ENCODE results near the gene SH3RF3. TPM values are rescaled to one million over a fixed set of nuclear protein-coding genes. Genes with fewer than 3 reads are reported as not detected.

Gene SH3RF3
- total RNA-seq, 1 donor from 2014 or later = 7.3 TPM

GRCh38 chr2:109300582-109300981, 171.6 kb downstream of the SH3RF3 start:
- no peak overlapping the region for H3K4me3 ChIP-seq (ENCODE audit: insufficient read depth, low read depth, low read length)
- Mint-ChIP-seq H3K36me3 (ENCODE audit: low read depth, unreplicated experiment) (no peaks in the 10 kb centered on the region), H3K9me3 (ENCODE audit: unreplicated experiment) (peaks cover 3% of the 10 kb centered on the region), H3K4me1 (ENCODE audit: low read depth, unreplicated experiment) (no peaks in the 10 kb centered on the region), H3K27me3 (ENCODE audit: low read depth, unreplicated experiment) (peaks cover 19% of the 10 kb centered on the region), H3K4me3 (ENCODE audit: unreplicated experiment) (no peak overlapping the region), H3K27ac (ENCODE audit: unreplicated experiment) (no peak overlapping the region)
- H3K9me3 ChIP-seq (ENCODE audit: insufficient read depth, low read depth, low read length) = no peaks in the 10 kb centered on the region
- H3K27ac ChIP-seq (ENCODE audit: low read depth, low read length) = no peak overlapping the region
- no peaks in the 10 kb centered on the region for H3K4me1 ChIP-seq (ENCODE audit: insufficient read depth, low read length)
- H3K36me3 ChIP-seq (ENCODE audit: insufficient read depth, low read length) = no peaks in the 10 kb centered on the region
- peaks cover 63% of the 10 kb centered on the region for H4K20me1 ChIP-seq (ENCODE audit: insufficient read depth, low read length)
- H2AFZ ChIP-seq (ENCODE audit: low read depth, low read length) = no peak overlapping the region
- H3K79me2 ChIP-seq (ENCODE audit: insufficient read depth, low read length) = no peaks in the 10 kb centered on the region
- no peak for FAIRE-seq
- H3K27me3 ChIP-seq (ENCODE audit: insufficient read depth, low read length) = no peaks in the 10 kb centered on the region
- H3K4me2 ChIP-seq (ENCODE audit: low read length) = no peak overlapping the region
- H3K9ac ChIP-seq (ENCODE audit: low read length) = no peak overlapping the region
- DNase-seq (ENCODE audit: low read depth) = no peak
- TF ChIP-seq CTCF (IDR thresholded peaks at IDR 0.05; ENCODE audit: insufficient read depth, low read depth, low read length) (no peak), EZH2 (IDR thresholded peaks at IDR 0.05; ENCODE audit: insufficient read depth, low read length) (no peak)

GRCh38 chr2:109301746-109302145, 172.7 kb downstream of the SH3RF3 start:
- Mint-ChIP-seq H3K9me3 (ENCODE audit: unreplicated experiment) (peaks cover 3% of the 10 kb centered on the region), H3K4me3 (ENCODE audit: unreplicated experiment) (no peak overlapping the region), H3K4me1 (ENCODE audit: low read depth, unreplicated experiment) (peaks cover 3% of the 10 kb centered on the region), H3K27me3 (ENCODE audit: low read depth, unreplicated experiment) (peaks cover 26% of the 10 kb centered on the region), H3K27ac (ENCODE audit: unreplicated experiment) (no peak overlapping the region), H3K36me3 (ENCODE audit: low read depth, unreplicated experiment) (no peaks in the 10 kb centered on the region)
- H3K36me3 ChIP-seq (ENCODE audit: insufficient read depth, low read length) = no peaks in the 10 kb centered on the region
- FAIRE-seq (no peak), DNase-seq (ENCODE audit: low read depth) (no peak)
- no peak for TF ChIP-seq EZH2 (IDR thresholded peaks at IDR 0.05; ENCODE audit: insufficient read depth, low read length)
- no peak for TF ChIP-seq CTCF (IDR thresholded peaks at IDR 0.05; ENCODE audit: insufficient read depth, low read depth, low read length)
- H3K4me2 ChIP-seq (ENCODE audit: low read length) = no peak overlapping the region
- no peak overlapping the region for H3K27ac ChIP-seq (ENCODE audit: low read depth, low read length)
- no peaks in the 10 kb centered on the region for H3K9me3 ChIP-seq (ENCODE audit: insufficient read depth, low read depth, low read length)
- no peak overlapping the region for H3K4me3 ChIP-seq (ENCODE audit: insufficient read depth, low read depth, low read length)
- no peaks in the 10 kb centered on the region for H3K4me1 ChIP-seq (ENCODE audit: insufficient read depth, low read length)
- no peaks in the 10 kb centered on the region for H3K79me2 ChIP-seq (ENCODE audit: insufficient read depth, low read length)
- peaks cover 71% of the 10 kb centered on the region for H4K20me1 ChIP-seq (ENCODE audit: insufficient read depth, low read length)
- H3K9ac ChIP-seq (ENCODE audit: low read length) = no peak overlapping the region
- H3K27me3 ChIP-seq (ENCODE audit: insufficient read depth, low read length) = no peaks in the 10 kb centered on the region
- H2AFZ ChIP-seq (ENCODE audit: low read depth, low read length) = no peak overlapping the region

GRCh38 chr2:109302319-109302718, 173.3 kb downstream of the SH3RF3 start:
- Mint-ChIP-seq H3K36me3 (ENCODE audit: low read depth, unreplicated experiment) (no peaks in the 10 kb centered on the region), H3K4me3 (ENCODE audit: unreplicated experiment) (no peak overlapping the region), H3K4me1 (ENCODE audit: low read depth, unreplicated experiment) (peaks cover 3% of the 10 kb centered on the region), H3K27me3 (ENCODE audit: low read depth, unreplicated experiment) (peaks cover 27% of the 10 kb centered on the region), H3K9me3 (ENCODE audit: unreplicated experiment) (peaks cover 3% of the 10 kb centered on the region), H3K27ac (ENCODE audit: unreplicated experiment) (no peak overlapping the region)
- Histone ChIP-seq H2AFZ (ENCODE audit: low read depth, low read length) (no peak overlapping the region), H3K4me3 (ENCODE audit: insufficient read depth, low read depth, low read length) (no peak overlapping the region), H3K4me1 (ENCODE audit: insufficient read depth, low read length) (no peaks in the 10 kb centered on the region), H4K20me1 (ENCODE audit: insufficient read depth, low read length) (peaks cover 70% of the 10 kb centered on the region), H3K36me3 (ENCODE audit: insufficient read depth, low read length) (no peaks in the 10 kb centered on the region), H3K4me2 (ENCODE audit: low read length) (no peak overlapping the region), H3K27ac (ENCODE audit: low read depth, low read length) (no peak overlapping the region), H3K27me3 (ENCODE audit: insufficient read depth, low read length) (no peaks in the 10 kb centered on the region), H3K9me3 (ENCODE audit: insufficient read depth, low read depth, low read length) (no peaks in the 10 kb centered on the region), H3K79me2 (ENCODE audit: insufficient read depth, low read length) (no peaks in the 10 kb centered on the region), H3K9ac (ENCODE audit: low read length) (no peak overlapping the region)
- no peak for DNase-seq (ENCODE audit: low read depth)
- FAIRE-seq = no peak
- no peak for TF ChIP-seq CTCF (IDR thresholded peaks at IDR 0.05; ENCODE audit: insufficient read depth, low read depth, low read length)
- no peak for TF ChIP-seq EZH2 (IDR thresholded peaks at IDR 0.05; ENCODE audit: insufficient read depth, low read length)
